IPS-18c (cell line): ENCODE measurements around the gene IL22RA1.

Experiments used
- H3K4me3 ChIP-seq: 2 replicates; pipeline ENCODE4 v1.7.0; 2013; ENCODE audit warnings: low read depth, mild to moderate bottlenecking, low read length, moderate library complexity; ENCODE audit not compliant: insufficient read depth
- H3K9me3 ChIP-seq: one replicate; pipeline ENCODE4 v1.6.1; 2013; ENCODE audit warnings: mild to moderate bottlenecking, low read length, moderate library complexity; ENCODE audit not compliant: control insufficient read depth, insufficient read depth

IL22RA1 gene

GRCh38 chr1:24173638-24174575 is 31.0 kb upstream of the IL22RA1 start:
- H3K4me3 ChIP-seq = no peak overlapping the region
- no peaks in the 10 kb centered on the region for H3K9me3 ChIP-seq

DNA sequence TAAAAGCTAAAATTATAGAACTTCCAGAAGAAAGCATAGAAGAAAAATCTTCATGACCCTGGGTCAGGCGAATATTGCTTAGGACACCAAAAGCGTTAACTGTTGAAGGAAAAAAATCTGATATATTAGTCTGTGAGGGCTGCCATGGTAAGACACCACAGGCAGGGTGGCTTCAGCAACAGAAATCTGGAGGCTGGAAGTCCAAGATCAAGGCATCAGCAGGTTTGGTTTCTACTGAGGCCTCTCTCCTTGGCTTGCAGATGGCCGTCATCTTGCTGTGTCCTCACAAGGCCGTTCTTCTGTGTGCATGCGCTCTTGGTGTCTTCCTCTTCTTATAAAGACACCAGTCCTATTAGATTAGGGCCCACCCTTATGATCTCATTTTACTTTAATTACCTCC is 29.7 kb upstream of the IL22RA1 start:
- no peaks in the 10 kb centered on the region for H3K9me3 ChIP-seq
- H3K4me3 ChIP-seq = no peak overlapping the region

GRCh38 chr1:24169286-24169685 is 26.3 kb upstream of the IL22RA1 start:
- Histone ChIP-seq H3K4me3 (no peak overlapping the region), H3K9me3 (no peaks in the 10 kb centered on the region)

GRCh38 chr1:24168245-24168644 is 25.3 kb upstream of the IL22RA1 start:
- Histone ChIP-seq H3K9me3 (no peaks in the 10 kb centered on the region), H3K4me3 (no peak overlapping the region)

- Histone ChIP-seq H3K4me3 (no peak overlapping the region), H3K9me3 (no peaks in the 10 kb centered on the region)
Observed at GRCh38 chr1:24167008-24167407, 24.1 kb upstream of the IL22RA1 start.

- no peaks in the 10 kb centered on the region for H3K9me3 ChIP-seq
Observed at GRCh38 chr1:24165500-24165899, 22.6 kb upstream of the IL22RA1 start.

DNA sequence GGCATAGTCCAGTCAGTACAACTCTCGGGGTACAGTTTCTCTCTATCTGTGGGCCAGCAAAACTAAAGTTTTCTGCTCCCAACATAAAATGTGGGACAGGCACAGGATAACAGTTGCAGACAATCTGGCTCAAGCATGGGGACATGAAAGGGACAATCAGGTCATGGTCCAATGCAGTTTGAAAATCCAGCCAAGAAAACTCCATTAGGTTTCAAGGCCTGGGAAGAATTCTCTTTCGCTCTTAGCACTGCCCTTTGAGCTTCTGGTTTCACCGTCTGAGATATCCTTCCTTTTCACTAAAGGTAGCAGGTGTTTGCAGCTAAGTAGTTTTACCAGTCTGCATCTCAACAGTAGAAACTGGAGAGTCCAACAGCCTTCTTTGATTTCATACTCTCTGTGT is 21.1 kb upstream of the IL22RA1 start:
- H3K9me3 ChIP-seq = no peaks in the 10 kb centered on the region
- H3K4me3 ChIP-seq = no peak overlapping the region

More at GRCh38 chr1:24165500-24165899, 22.6 kb upstream of the IL22RA1 start:
- H3K4me3 ChIP-seq = no peak overlapping the region

DNA sequence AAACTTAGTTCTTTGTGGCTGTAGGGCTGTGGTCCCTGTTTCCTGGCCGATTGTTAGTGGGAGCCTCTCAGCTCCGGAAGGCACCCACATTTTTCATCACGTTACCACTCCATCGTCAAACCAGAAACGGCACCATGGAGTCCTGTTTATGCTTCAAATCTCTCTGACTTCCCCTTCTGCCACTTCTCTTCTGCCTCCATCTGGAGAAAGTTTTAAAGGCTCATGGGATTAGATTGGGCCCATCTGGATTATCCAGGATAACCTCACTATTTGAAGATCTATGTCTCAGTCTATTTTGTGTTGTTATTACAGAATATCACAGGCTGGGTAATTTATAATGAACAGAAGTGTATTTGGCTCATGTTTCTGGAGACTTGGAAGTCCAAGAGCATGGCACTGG is 19.3 kb upstream of the IL22RA1 start:
- Histone ChIP-seq H3K4me3 (no peak overlapping the region), H3K9me3 (no peaks in the 10 kb centered on the region)

GRCh38 chr1:24161270-24161669 is 18.3 kb upstream of the IL22RA1 start:
- Histone ChIP-seq H3K4me3 (no peak overlapping the region), H3K9me3 (no peaks in the 10 kb centered on the region)

- Histone ChIP-seq H3K4me3 (no peak overlapping the region), H3K9me3 (no peaks in the 10 kb centered on the region)
Observed at GRCh38 chr1:24159366-24159765, 16.4 kb upstream of the IL22RA1 start.

GRCh38 chr1:24157918-24158481 is 15.1 kb upstream of the IL22RA1 start:
- H3K9me3 ChIP-seq = no peaks in the 10 kb centered on the region

GRCh38 chr1:24156542-24157260 is 13.8 kb upstream of the IL22RA1 start:
- no peaks in the 10 kb centered on the region for H3K9me3 ChIP-seq
- no peak overlapping the region for H3K4me3 ChIP-seq

More at GRCh38 chr1:24157918-24158481, 15.1 kb upstream of the IL22RA1 start:
- H3K4me3 ChIP-seq = no peak overlapping the region

GRCh38 chr1:24155011-24155782 is 12.3 kb upstream of the IL22RA1 start:
- Histone ChIP-seq H3K9me3 (no peaks in the 10 kb centered on the region), H3K4me3 (no peak overlapping the region)

- no peaks in the 10 kb centered on the region for H3K9me3 ChIP-seq
- no peak overlapping the region for H3K4me3 ChIP-seq
Observed at GRCh38 chr1:24154215-24154614, 11.3 kb upstream of the IL22RA1 start.

GRCh38 chr1:24152631-24153494 is 9.9 kb upstream of the IL22RA1 start:
- Histone ChIP-seq H3K4me3 (no peak overlapping the region), H3K9me3 (no peaks in the 10 kb centered on the region)

GRCh38 chr1:24151175-24151533 is 8.2 kb upstream of the IL22RA1 start:
- H3K9me3 ChIP-seq = no peaks in the 10 kb centered on the region
- peak overlapping the region; percentile 21; the same call in 1 of the 2 replicates for H3K4me3 ChIP-seq
